ENCODE results near the gene KRTAP10-1.

GRCh38 chr21:44539046-44539445, 949 bp downstream of the KRTAP10-1 start:
- no peak for TF ChIP-seq CTCF (IDR thresholded peaks at IDR 0.05; ENCODE audit: low read depth, low read length, missing input control)
- TF ChIP-seq JUND (IDR thresholded peaks at IDR 0.05) = no peak
- no peak for TF ChIP-seq MAX (IDR thresholded peaks at IDR 0.05)
- TF ChIP-seq TAF1 (conservative IDR thresholded peaks at IDR 0.05) = no peak
- TF ChIP-seq HNF4A (conservative IDR thresholded peaks at IDR 0.05) = no peak
- no peak for TF ChIP-seq RAD21 (IDR thresholded peaks at IDR 0.05)
- no peak for TF ChIP-seq ATF3 (IDR thresholded peaks at IDR 0.05)
- TF ChIP-seq GABPA (IDR thresholded peaks at IDR 0.05 in 1 of 2, conservative IDR thresholded peaks at IDR 0.05 in 1 of 2) = no peak
- TF ChIP-seq EGR1 (IDR thresholded peaks at IDR 0.05; ENCODE audit: low read depth in 2 of 2) = no peak
- TF ChIP-seq REST (IDR thresholded peaks at IDR 0.05) = no peak
- TF ChIP-seq YY1 (IDR thresholded peaks at IDR 0.05) = no peak
- no peak for TF ChIP-seq RXRA (IDR thresholded peaks at IDR 0.05)
- TF ChIP-seq SP1 (IDR thresholded peaks at IDR 0.05) = no peak
- no peak for TF ChIP-seq ZBTB33 (IDR thresholded peaks at IDR 0.05)

Measured in liver (tissue), 3 donors.